Osteoblast (primary cell): ENCODE results near the gene PGS1. TPM values are rescaled to one million over a fixed set of nuclear protein-coding genes. Genes with fewer than 3 reads are reported as not detected.
"Not testable (repeated sequence)": the region's sequence is repeated elsewhere in the genome, so short reads cannot be mapped to it uniquely, and the experiment has no call there.

ENCODE experiments used
- DNase-seq: peaks from one replicate; pipeline ENCODE4 v3.0.0; 2011; ENCODE audit warnings: low spot score, mixed read lengths; ENCODE audit not compliant: insufficient read length; ENCODE audit errors: missing footprints
- H2AFZ ChIP-seq: 2 replicates; pipeline ENCODE4 v1.6.0; 2011; ENCODE audit warnings: mild to moderate bottlenecking, low read length
- H3K27ac ChIP-seq: 2 replicates; pipeline ENCODE4 v1.5.1; 2011; ENCODE audit warnings: mild to moderate bottlenecking, low read depth, low read length, moderate library complexity
- H3K27me3 ChIP-seq: 2 replicates; pipeline ENCODE4 v1.6.0; 2012; ENCODE audit warnings: mild to moderate bottlenecking, control low read depth, inconsistent platforms, low read length, moderate library complexity; ENCODE audit not compliant: insufficient read depth
- H3K36me3 ChIP-seq: 2 replicates; pipeline ENCODE4 v1.5.1; 2011; ENCODE audit warnings: mild to moderate bottlenecking, low read length, control low read depth, moderate library complexity; ENCODE audit not compliant: insufficient read depth
- H3K4me1 ChIP-seq: 2 replicates; pipeline ENCODE4 v1.5.1; 2011; ENCODE audit warnings: mild to moderate bottlenecking, low read length, control low read depth, moderate library complexity; ENCODE audit not compliant: insufficient read depth
- H3K4me2 ChIP-seq: 2 replicates; pipeline ENCODE4 v1.6.0; 2011; ENCODE audit warnings: mild to moderate bottlenecking, low read length; ENCODE audit not compliant: insufficient read depth
- H3K4me3 ChIP-seq: fragments of 200-600 bp; sonication (generic); 3 replicates; pipeline ENCODE4 v1.5.1; 2012; ENCODE audit warnings: mild to moderate bottlenecking, low read length, inconsistent platforms; ENCODE audit not compliant: insufficient read depth
- H3K79me2 ChIP-seq: 2 replicates; pipeline ENCODE4 v1.6.0; 2012; ENCODE audit warnings: mild to moderate bottlenecking, low read length, control low read depth, inconsistent platforms; ENCODE audit not compliant: insufficient read depth
- H3K9me3 ChIP-seq: 2 replicates; pipeline ENCODE4 v1.5.1; 2011; ENCODE audit warnings: low read depth, low read length, control low read depth
- H4K20me1 ChIP-seq: 2 replicates; pipeline ENCODE4 v1.6.0; 2012; ENCODE audit warnings: mild to moderate bottlenecking, low read length, control low read depth; ENCODE audit not compliant: insufficient read depth
- CTCF ChIP-seq: IDR thresholded peaks from 2 replicates; pipeline ENCODE4 v1.5.1; 2011; ENCODE audit warnings: mild to moderate bottlenecking, low read depth, low read length, moderate library complexity; ENCODE audit errors: extremely low read depth
- total RNA-seq: library from RNA; depleted of rRNA; stranded (reverse); fragments of >200 nt; gene quantifications from 2 replicates; pipeline ENCODE4 v1.2.3, GENCODE V29; 2012

PGS1 gene
- total RNA-seq, 1 donor: 34.4 TPM

- Histone ChIP-seq H4K20me1 (no peaks in the 10 kb centered on the region), H3K27me3 (peaks cover 2% of the 10 kb centered on the region), H3K9me3 (no peaks in the 10 kb centered on the region), H3K4me2 (no peak overlapping the region), H3K27ac (no peak overlapping the region), H3K4me1 (no peaks in the 10 kb centered on the region), H3K79me2 (no peaks in the 10 kb centered on the region), H2AFZ (no peak overlapping the region), H3K4me3 (no peak overlapping the region), H3K36me3 (no peaks in the 10 kb centered on the region)
- no peak for TF ChIP-seq CTCF
- DNase-seq: peak; percentile 27
Measured at GRCh38 chr17:78462148-78462547, 83.7 kb downstream of the PGS1 start.

GRCh38 chr17:78466109-78466785 lies 87.8 kb downstream of the PGS1 start:
- H3K4me2 ChIP-seq, H3K27ac ChIP-seq, H3K79me2 ChIP-seq, H3K36me3 ChIP-seq, H3K4me1 ChIP-seq, H3K9me3 ChIP-seq, H2AFZ ChIP-seq, H3K27me3 ChIP-seq, H4K20me1 ChIP-seq, H3K4me3 ChIP-seq: not testable (repeated sequence)
- peak; percentile 5 for DNase-seq

GRCh38 chr17:78466786-78467715 lies 88.6 kb downstream of the PGS1 start:
- no peaks in the 10 kb centered on the region for H4K20me1 ChIP-seq
- no peak overlapping the region for H2AFZ ChIP-seq
- no peaks in the 10 kb centered on the region for H3K9me3 ChIP-seq
- no peaks in the 10 kb centered on the region for H3K79me2 ChIP-seq
- no peak overlapping the region for H3K27ac ChIP-seq
- DNase-seq: peak; percentile 77
- H3K4me1 ChIP-seq: no peaks in the 10 kb centered on the region
- TF ChIP-seq CTCF: no peak
- no peak overlapping the region for H3K4me3 ChIP-seq
- no peak overlapping the region for H3K4me2 ChIP-seq
- peaks cover 2% of the 10 kb centered on the region for H3K27me3 ChIP-seq
- H3K36me3 ChIP-seq: no peaks in the 10 kb centered on the region

GRCh38 chr17:78468366-78468765 lies 89.9 kb downstream of the PGS1 start:
- no peak overlapping the region for H2AFZ ChIP-seq
- H3K9me3 ChIP-seq: no peaks in the 10 kb centered on the region
- H4K20me1 ChIP-seq: no peaks in the 10 kb centered on the region
- H3K4me1 ChIP-seq: no peaks in the 10 kb centered on the region
- no peak overlapping the region for H3K27ac ChIP-seq
- no peak overlapping the region for H3K4me3 ChIP-seq
- H3K36me3 ChIP-seq: no peaks in the 10 kb centered on the region
- H3K79me2 ChIP-seq: no peaks in the 10 kb centered on the region
- H3K4me2 ChIP-seq: no peak overlapping the region
- TF ChIP-seq CTCF: no peak
- peaks cover 5% of the 10 kb centered on the region for H3K27me3 ChIP-seq
- DNase-seq: peak; percentile 13
